HepG2 (cell line): Measurements from ENCODE around the gene FITM2. TPM values are rescaled to one million over a fixed set of nuclear protein-coding genes. Genes with fewer than 3 reads are reported as not detected.

ENCODE experiments used
- AGO2 ChIP-seq: fragments of 200-400 bp; formaldehyde crosslinking; optimal IDR thresholded peaks from 2 replicates; pipeline ENCODE3; 2017; ENCODE audit warnings: mild to moderate bottlenecking, low read depth, low read length, moderate library complexity
- ATAD3A ChIP-seq: sonication (generic); formaldehyde crosslinking; IDR thresholded peaks from 2 replicates; pipeline ENCODE4 v1.4.0; 2020; ENCODE audit warnings: missing genetic modification reagents
- CBX1 ChIP-seq: IDR thresholded peaks from one replicate; pipeline ENCODE4 v1.6.1; 2016; ENCODE audit warnings: antibody characterized with exemption, low read depth
- DR1 ChIP-seq: sonication (generic); formaldehyde crosslinking; IDR thresholded peaks from 2 replicates; pipeline ENCODE4 v1.8.0; 2021; ENCODE audit warnings: mild to moderate bottlenecking, missing genetic modification reagents, inconsistent platforms
- KMT2B ChIP-seq: IDR thresholded peaks from 2 replicates; pipeline ENCODE4 v1.6.1; 2016; ENCODE audit warnings: missing genetic modification reagents, missing compliant biosample characterization
- NCOA2 ChIP-seq: sonication (generic); formaldehyde crosslinking; IDR thresholded peaks from 2 replicates; pipeline ENCODE4 v1.8.0; 2022; ENCODE audit warnings: inconsistent platforms
- PHB2 ChIP-seq: fragments of 450-650 bp; IDR thresholded peaks from 2 replicates; pipeline ENCODE4 v1.6.1; 2018; ENCODE audit not compliant: partially characterized antibody
- RARG ChIP-seq: sonication (generic); formaldehyde crosslinking; IDR thresholded peaks from 2 replicates; pipeline ENCODE4 v1.4.0; 2020; ENCODE audit warnings: low read depth, mild to moderate bottlenecking, missing genetic modification reagents
- REL ChIP-seq: sonication (generic); formaldehyde crosslinking; conservative IDR thresholded peaks from 2 replicates; pipeline ENCODE4 v1.8.0; 2022; ENCODE audit warnings: mild to moderate bottlenecking, missing genetic modification reagents, moderate library complexity
- RFXANK ChIP-seq: IDR thresholded peaks from 2 replicates; pipeline ENCODE4 v1.6.1; 2016
- SMYD3 ChIP-seq: sonication (generic); formaldehyde crosslinking; IDR thresholded peaks from 2 replicates; pipeline ENCODE4 v1.8.1; 2023; ENCODE audit warnings: mild to moderate bottlenecking, missing genetic modification reagents
- TMF1 ChIP-seq: sonication (generic); formaldehyde crosslinking; IDR thresholded peaks from 2 replicates; pipeline ENCODE4 v1.8.1; 2022; ENCODE audit warnings: low read depth, missing genetic modification reagents
- ZBTB38 ChIP-seq: sonication (generic); formaldehyde crosslinking; IDR thresholded peaks from 2 replicates; pipeline ENCODE4 v1.5.1; 2020; ENCODE audit warnings: mild to moderate bottlenecking, missing genetic modification reagents
- ZMAT3 ChIP-seq: sonication (generic); formaldehyde crosslinking; conservative IDR thresholded peaks from 2 replicates; pipeline ENCODE4 v1.7.0; 2021; ENCODE audit warnings: missing genetic modification reagents
- ZNF24 ChIP-seq: fragments of 450-650 bp; IDR thresholded peaks from 2 replicates; pipeline ENCODE4 v1.6.1; 2017; ENCODE audit warnings: antibody characterized with exemption, mild to moderate bottlenecking
- ZNF333 ChIP-seq: sonication (generic); formaldehyde crosslinking; IDR thresholded peaks from 2 replicates; pipeline ENCODE4 v1.4.0; 2020; ENCODE audit warnings: mild to moderate bottlenecking, missing genetic modification reagents, borderline replicate concordance
- ZNF615 ChIP-seq: sonication (generic); formaldehyde crosslinking; IDR thresholded peaks from 2 replicates; pipeline ENCODE4 v1.5.0; 2020; ENCODE audit warnings: mild to moderate bottlenecking, missing genetic modification reagents, borderline replicate concordance
- ZNF644 ChIP-seq: IDR thresholded peaks from 2 replicates; pipeline ENCODE4 v1.6.1; 2016; ENCODE audit warnings: low read depth
- ZNF747 ChIP-seq: sonication (generic); formaldehyde crosslinking; IDR thresholded peaks from 2 replicates; pipeline ENCODE4 v1.8.1; 2023; ENCODE audit warnings: missing genetic modification reagents, mild to moderate bottlenecking, borderline replicate concordance
- polyA plus RNA-seq, 8 experiments: library from polyadenylated mRNA; depleted of rRNA in 3 of 8; stranded (reverse) in 7 of 8; unstranded in 1 of 8; fragments of >200 nt; fragmentation: Illumina TruSeq in 4 of 8; extraction: Trizol in 4 of 8; gene quantifications; 2 replicates each; pipeline versions ENCODE4 v1.2.1 to v1.2.3, GENCODE V29; 2011 to 2016; ENCODE audit warnings: low read depth in 4 of 8, missing spikeins in 1 of 8, mixed read lengths in 1 of 8; ENCODE audit not compliant: insufficient read depth in 1 of 8
- total RNA-seq, 5 experiments: library from RNA; depleted of rRNA; stranded (reverse); fragments of >200 nt; fragmentation: Illumina TruSeq; extraction: Trizol; gene quantifications; 2 replicates each; pipeline ENCODE4 v1.2.3, GENCODE V29; 2016; ENCODE audit warnings: low read depth in 1 of 5
- TF ChIP-seq, protein P1 (sequence below): sonication (generic); formaldehyde crosslinking; IDR thresholded peaks from 2 replicates; pipeline ENCODE4 v1.5.0; 2020; ENCODE audit warnings: missing genetic modification reagents
- TF ChIP-seq, protein P2 (sequence below): IDR thresholded peaks from 2 replicates; pipeline ENCODE4 v1.6.1; 2016; ENCODE audit warnings: missing biosample characterization, missing genetic modification reagents, low read depth
- TF ChIP-seq, protein P3 (sequence below): sonication (generic); formaldehyde crosslinking; IDR thresholded peaks from 2 replicates; pipeline ENCODE4 v1.8.1; 2022; ENCODE audit warnings: mild to moderate bottlenecking, missing genetic modification reagents
- TF ChIP-seq, protein P4 (sequence below): sonication (generic); formaldehyde crosslinking; conservative IDR thresholded peaks from 2 replicates; pipeline ENCODE4 v1.8.0; 2022; ENCODE audit warnings: low read depth, missing genetic modification reagents

FITM2 gene
- total and polyA plus RNA-seq, 2 of the 13 experiments (the other 11 are each of a cell fraction or from before 2014, with no cell fraction given) = 9.6 to 24.5 TPM

DNA sequence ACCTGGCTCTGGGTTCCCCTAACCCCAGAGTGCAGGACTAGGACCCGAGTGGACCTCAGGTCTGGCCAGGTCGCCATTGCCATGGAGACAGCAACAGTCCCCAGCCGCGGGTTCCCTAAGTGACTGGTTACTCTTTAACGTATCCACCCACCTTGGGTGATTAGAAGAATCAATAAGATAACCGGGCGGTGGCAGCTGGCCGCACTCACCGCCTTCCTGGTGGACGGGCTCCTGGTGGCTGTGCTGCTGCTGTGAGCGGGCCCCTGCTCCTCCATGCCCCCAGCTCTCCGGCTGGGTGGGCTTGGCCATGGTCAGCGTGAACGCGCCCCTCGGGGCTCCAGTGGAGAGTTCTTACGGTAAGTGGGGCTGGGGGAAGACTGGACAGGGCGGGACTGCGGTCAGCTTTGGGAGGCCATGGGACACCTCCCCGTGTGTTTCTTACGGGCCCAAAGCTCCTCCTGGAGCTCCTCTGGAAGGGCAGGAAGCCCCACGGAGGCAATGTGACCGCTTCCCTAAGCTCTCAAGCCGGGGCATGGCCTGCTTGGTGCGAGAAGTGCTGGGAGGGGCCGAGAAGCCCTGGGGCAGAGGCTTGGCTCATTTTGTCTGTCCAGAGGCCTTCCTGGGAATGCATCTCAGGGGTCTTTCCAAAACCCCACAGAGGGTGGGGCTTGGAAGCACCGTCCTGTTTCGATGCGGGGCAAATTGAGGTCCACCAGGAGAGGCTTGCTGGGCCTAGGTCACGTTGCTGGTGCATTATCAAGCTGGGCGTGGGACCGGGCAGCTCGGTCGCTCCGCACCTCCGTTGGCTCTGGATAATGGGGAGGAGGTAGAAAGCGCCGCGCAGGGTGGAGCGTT, 44.7 kb upstream of the FITM2 start, which contains the start of gene HNF4A (continued):
- 0 out of 2 replicates have a peak, but pooled peaks have one; percentile 68 for TF ChIP-seq TMF1 (CRISPR knock-in tag)
- TF ChIP-seq, protein P1, sequence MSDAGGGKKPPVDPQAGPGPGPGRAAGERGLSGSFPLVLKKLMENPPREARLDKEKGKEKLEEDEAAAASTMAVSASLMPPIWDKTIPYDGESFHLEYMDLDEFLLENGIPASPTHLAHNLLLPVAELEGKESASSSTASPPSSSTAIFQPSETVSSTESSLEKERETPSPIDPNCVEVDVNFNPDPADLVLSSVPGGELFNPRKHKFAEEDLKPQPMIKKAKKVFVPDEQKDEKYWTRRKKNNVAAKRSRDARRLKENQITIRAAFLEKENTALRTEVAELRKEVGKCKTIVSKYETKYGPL (CRISPR knock-in tag) = no peak
- TF ChIP-seq ZNF747 = peak; percentile 92
- no peak for TF ChIP-seq PHB2
- 0 out of 2 replicates have a peak, but pooled peaks have one; percentile 1 for TF ChIP-seq REL
- no peak for TF ChIP-seq CBX1
- no peak for TF ChIP-seq ZNF24
- TF ChIP-seq ZNF615 = no peak
- peak; percentile 68; the same call in 1 of the 2 replicates for TF ChIP-seq NCOA2 (CRISPR knock-in tag)
- TF ChIP-seq, protein P2, sequence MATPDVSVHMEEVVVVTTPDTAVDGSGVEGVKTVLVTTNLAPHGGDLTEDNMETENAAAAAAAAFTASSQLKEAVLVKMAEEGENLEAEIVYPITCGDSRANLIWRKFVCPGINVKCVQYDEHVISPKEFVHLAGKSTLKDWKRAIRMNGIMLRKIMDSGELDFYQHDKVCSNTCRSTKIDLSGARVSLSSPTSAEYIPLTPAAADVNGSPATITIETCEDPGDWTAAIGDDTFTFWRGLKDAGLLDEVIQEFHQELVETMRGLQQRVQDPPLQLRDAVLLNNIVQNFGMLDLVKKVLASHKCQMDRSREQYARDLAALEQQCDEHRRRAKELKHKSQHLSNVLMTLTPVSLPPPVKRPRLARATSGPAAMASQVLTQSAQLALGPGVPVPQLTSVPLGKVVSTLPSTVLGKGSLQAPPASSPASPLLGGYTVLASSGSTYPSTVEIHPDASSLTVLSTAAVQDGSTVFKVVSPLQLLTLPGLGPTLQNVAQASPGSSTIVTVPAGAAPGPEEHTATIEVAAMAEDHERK (CRISPR knock-in tag) = no peak
- TF ChIP-seq RFXANK (CRISPR knock-in tag) = peak; percentile 89; the same call in 1 of the 2 replicates
- TF ChIP-seq, protein P3, sequence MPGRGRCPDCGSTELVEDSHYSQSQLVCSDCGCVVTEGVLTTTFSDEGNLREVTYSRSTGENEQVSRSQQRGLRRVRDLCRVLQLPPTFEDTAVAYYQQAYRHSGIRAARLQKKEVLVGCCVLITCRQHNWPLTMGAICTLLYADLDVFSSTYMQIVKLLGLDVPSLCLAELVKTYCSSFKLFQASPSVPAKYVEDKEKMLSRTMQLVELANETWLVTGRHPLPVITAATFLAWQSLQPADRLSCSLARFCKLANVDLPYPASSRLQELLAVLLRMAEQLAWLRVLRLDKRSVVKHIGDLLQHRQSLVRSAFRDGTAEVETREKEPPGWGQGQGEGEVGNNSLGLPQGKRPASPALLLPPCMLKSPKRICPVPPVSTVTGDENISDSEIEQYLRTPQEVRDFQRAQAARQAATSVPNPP (CRISPR knock-in tag) = no peak
- peak; percentile 83; the same call in 1 of the 2 replicates for TF ChIP-seq DR1 (CRISPR knock-in tag)
- TF ChIP-seq ZNF644 = no peak; the same call in 1 of the 2 replicates
- TF ChIP-seq KMT2B (CRISPR knock-in tag) = peak; percentile 85
- no peak for TF ChIP-seq SMYD3 (CRISPR knock-in tag)
- TF ChIP-seq, protein P4, sequence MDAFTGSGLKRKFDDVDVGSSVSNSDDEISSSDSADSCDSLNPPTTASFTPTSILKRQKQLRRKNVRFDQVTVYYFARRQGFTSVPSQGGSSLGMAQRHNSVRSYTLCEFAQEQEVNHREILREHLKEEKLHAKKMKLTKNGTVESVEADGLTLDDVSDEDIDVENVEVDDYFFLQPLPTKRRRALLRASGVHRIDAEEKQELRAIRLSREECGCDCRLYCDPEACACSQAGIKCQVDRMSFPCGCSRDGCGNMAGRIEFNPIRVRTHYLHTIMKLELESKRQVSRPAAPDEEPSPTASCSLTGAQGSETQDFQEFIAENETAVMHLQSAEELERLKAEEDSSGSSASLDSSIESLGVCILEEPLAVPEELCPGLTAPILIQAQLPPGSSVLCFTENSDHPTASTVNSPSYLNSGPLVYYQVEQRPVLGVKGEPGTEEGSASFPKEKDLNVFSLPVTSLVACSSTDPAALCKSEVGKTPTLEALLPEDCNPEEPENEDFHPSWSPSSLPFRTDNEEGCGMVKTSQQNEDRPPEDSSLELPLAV (CRISPR knock-in tag) = no peak
- TF ChIP-seq ATAD3A (CRISPR knock-in tag) = no peak
- 0 out of 2 replicates have a peak, but pooled peaks have one; percentile 71 for TF ChIP-seq ZMAT3 (CRISPR knock-in tag)
- peak; percentile 90; the same call in 1 of the 2 replicates for TF ChIP-seq RARG (CRISPR knock-in tag)
- TF ChIP-seq ZBTB38 (CRISPR knock-in tag) = peak; percentile 63; the same call in 1 of the 2 replicates
- TF ChIP-seq ZNF333 (CRISPR knock-in tag) = peak; percentile 57
- peak; percentile 94 for TF ChIP-seq AGO2
